H1 (cell line): Measurements from ENCODE around the gene EDN1. TPM values are rescaled to one million over a fixed set of nuclear protein-coding genes. Genes with fewer than 3 reads are reported as not detected.

Source experiments
- CTCF ChIA-PET: fragments of 300-600 bp; sonication (Branson Sonifier 250); formaldehyde crosslinking; loops from one replicate; lab custom pipeline; 2021; ENCODE audit not compliant: partially characterized antibody; lab: Charles Lee
- POLR2A ChIA-PET: fragments of 300-600 bp; sonication (Branson Sonifier 250); formaldehyde crosslinking; loops from one replicate; lab custom pipeline; 2021; ENCODE audit warnings: inconsistent platforms; ENCODE audit not compliant: partially characterized antibody; lab: Charles Lee
- DNase-seq, 2 experiments: peaks; one replicate each; pipeline versions ENCODE4 v3.0.0 to v3.0.0-alpha.2; 2010 to 2022; ENCODE audit warnings: low spot score in 2 of 2, low read depth in 1 of 2, mixed read lengths in 1 of 2
- FAIRE-seq: peaks from 2 replicates; lab custom pipeline; 2011; peaks lifted over from hg19 to GRCh38; lab: Jason Lieb, UNC
- H2AFZ ChIP-seq: 2 replicates; pipeline ENCODE4 v1.8.1; 2012; ENCODE audit warnings: low read length, inconsistent platforms
- H2AK5ac ChIP-seq: 2 replicates; pipeline ENCODE4 v1.6.1; 2013; ENCODE audit warnings: low read depth, low read length
- H2BK120ac ChIP-seq: replicated peaks from 2 replicates; pipeline ENCODE3; 2013; ENCODE audit warnings: low read depth, low read length, inconsistent platforms
- H2BK12ac ChIP-seq: 2 replicates; pipeline ENCODE4 v1.6.1; 2013; ENCODE audit warnings: low read depth, low read length
- H2BK15ac ChIP-seq: 2 replicates; pipeline ENCODE4 v1.6.1; 2013; ENCODE audit warnings: low read length
- H2BK20ac ChIP-seq: 2 replicates; pipeline ENCODE4 v1.6.1; 2013; ENCODE audit warnings: low read length
- H2BK5ac ChIP-seq: 2 replicates; pipeline ENCODE4 v1.6.1; 2013; ENCODE audit warnings: low read depth, low read length
- H3K14ac ChIP-seq: 2 replicates; pipeline ENCODE4 v1.6.1; 2013; ENCODE audit warnings: inconsistent platforms; ENCODE audit not compliant: insufficient read length
- H3K18ac ChIP-seq: 2 replicates; pipeline ENCODE4 v1.6.1; 2013; ENCODE audit warnings: low read length; ENCODE audit errors: extremely low read depth
- H3K23ac ChIP-seq: 2 replicates; pipeline ENCODE4 v1.6.1; 2013; ENCODE audit warnings: inconsistent platforms; ENCODE audit not compliant: insufficient read length
- H3K23me2 ChIP-seq: 2 replicates; pipeline ENCODE4 v1.6.1; 2013; ENCODE audit warnings: low read depth, low read length
- H3K27ac ChIP-seq: 2 replicates; pipeline ENCODE4 v1.6.1; 2011; ENCODE audit warnings: low read depth, low read length, inconsistent platforms
- H3K27me3 ChIP-seq, 4 experiments: replicated peaks in 1 of 4; 1 replicate in 1 of 4; 2 replicates in 3 of 4; pipeline versions ENCODE4 v1.6.1 to v1.8.1; 2011 to 2013; ENCODE audit warnings: low read length in 3 of 4, mild to moderate bottlenecking in 3 of 4, inconsistent platforms in 2 of 4, mixed read lengths in 2 of 4, moderate library complexity in 1 of 4; ENCODE audit not compliant: control insufficient read depth in 3 of 4, insufficient read depth in 3 of 4; ENCODE audit errors: extremely low read depth in 1 of 4
- H3K36me3 ChIP-seq, 4 experiments: 2 replicates each; pipeline versions ENCODE4 v1.6.1 to v1.8.1; 2011 to 2013; ENCODE audit warnings: mild to moderate bottlenecking in 4 of 4, low read length in 3 of 4, moderate library complexity in 2 of 4, control low read depth in 1 of 4, inconsistent platforms in 1 of 4; ENCODE audit not compliant: insufficient read depth in 4 of 4, control insufficient read depth in 2 of 4
- H3K4ac ChIP-seq: replicated peaks from 2 replicates; pipeline ENCODE3; 2013; ENCODE audit warnings: low read length, low read depth, mixed read lengths, inconsistent platforms; ENCODE audit not compliant: insufficient read length
- H3K4me1 ChIP-seq, 4 experiments: replicated peaks in 1 of 4; 1 replicate in 1 of 4; 2 replicates in 3 of 4; pipeline versions ENCODE4 v1.6.1 to v1.8.1; 2011 to 2013; ENCODE audit warnings: low read length in 3 of 4, inconsistent platforms in 2 of 4, mixed read lengths in 1 of 4; ENCODE audit not compliant: insufficient read depth in 4 of 4, control insufficient read depth in 3 of 4
- H3K4me2 ChIP-seq, 2 experiments: 2 replicates each; pipeline versions ENCODE4 v1.6.1 to v1.8.1; 2011 to 2013; ENCODE audit warnings: low read depth in 2 of 2, low read length in 2 of 2, control low read depth in 1 of 2, inconsistent platforms in 1 of 2, mild to moderate bottlenecking in 1 of 2; ENCODE audit not compliant: insufficient read depth in 1 of 2
- H3K4me3 ChIP-seq, 4 experiments: fragments of 200-600, 300-600 bp in 1 of 4; sonication (generic), shearing (Covaris generic), sonication (Bioruptor Twin) in 1 of 4; 2 replicates each; pipeline versions ENCODE4 v1.5.1 to v1.8.1; 2011 to 2016; ENCODE audit warnings: low read length in 4 of 4, low read depth in 3 of 4, control low read depth in 2 of 4, inconsistent platforms in 2 of 4, mild to moderate bottlenecking in 2 of 4, mixed read lengths in 1 of 4, moderate library complexity in 1 of 4; ENCODE audit not compliant: insufficient read depth in 2 of 4; ENCODE audit errors: extremely low read depth in 1 of 4
- H3K56ac ChIP-seq: replicated peaks from 2 replicates; pipeline ENCODE3; 2013; ENCODE audit warnings: low read depth, mild to moderate bottlenecking, mixed read lengths, low read length, inconsistent platforms; ENCODE audit not compliant: insufficient read length
- H3K79me1 ChIP-seq: 2 replicates; pipeline ENCODE4 v1.6.1; 2013; ENCODE audit warnings: low read depth, low read length, control low read depth
- H3K79me2 ChIP-seq, 2 experiments: 2 replicates each; pipeline versions ENCODE4 v1.6.1 to v1.8.1; 2012 to 2013; ENCODE audit warnings: low read length in 2 of 2, mild to moderate bottlenecking in 2 of 2, inconsistent platforms in 1 of 2; ENCODE audit not compliant: insufficient read depth in 2 of 2, control insufficient read depth in 1 of 2
- H3K9ac ChIP-seq, 4 experiments: replicated peaks in 1 of 4; 1 replicate in 1 of 4; 2 replicates in 3 of 4; pipeline versions ENCODE4 v1.6.1 to v1.8.1; 2011 to 2013; ENCODE audit warnings: low read depth in 3 of 4, low read length in 3 of 4, control low read depth in 2 of 4, mild to moderate bottlenecking in 2 of 4, moderate library complexity in 2 of 4, inconsistent platforms in 1 of 4; ENCODE audit errors: extremely low read depth in 1 of 4
- H3K9me3 ChIP-seq, 2 experiments: 2 replicates each; pipeline versions ENCODE4 v1.6.1 to v1.8.1; 2012 to 2013; ENCODE audit warnings: mild to moderate bottlenecking in 2 of 2, moderate library complexity in 2 of 2, control low read depth in 1 of 2, inconsistent platforms in 1 of 2, low read depth in 1 of 2, low read length in 1 of 2, mixed read lengths in 1 of 2; ENCODE audit not compliant: insufficient read depth in 2 of 2
- H4K20me1 ChIP-seq, 2 experiments: replicated peaks in 1 of 2; 2 replicates each; pipeline versions ENCODE3 to v1.8.1; 2011 to 2013; ENCODE audit warnings: inconsistent platforms in 2 of 2, low read length in 2 of 2, mild to moderate bottlenecking in 1 of 2; ENCODE audit not compliant: insufficient read depth in 2 of 2, control insufficient read depth in 1 of 2
- H4K5ac ChIP-seq: 2 replicates; pipeline ENCODE4 v1.6.1; 2013; ENCODE audit warnings: low read length, low read depth, mixed read lengths, inconsistent platforms; ENCODE audit not compliant: insufficient read length
- H4K8ac ChIP-seq: 2 replicates; pipeline ENCODE4 v1.8.0; 2013; ENCODE audit warnings: mild to moderate bottlenecking, moderate library complexity, low read length, inconsistent platforms; ENCODE audit not compliant: insufficient read depth; ENCODE audit errors: extremely low read depth
- H4K91ac ChIP-seq: replicated peaks from 2 replicates; pipeline ENCODE3; 2013; ENCODE audit warnings: low read length, mixed read lengths, inconsistent platforms; ENCODE audit not compliant: insufficient read length
- CBX8 ChIP-seq: fragments of 300-800, 300-1000 bp; sonication (generic); IDR thresholded peaks from 2 replicates; pipeline ENCODE4 v1.7.1; 2016; ENCODE audit warnings: low read depth, low read length, borderline replicate concordance
- RBBP5 ChIP-seq: IDR thresholded peaks from 2 replicates; pipeline ENCODE4 v1.7.1; 2012; ENCODE audit warnings: low read depth, mild to moderate bottlenecking, inconsistent platforms, low read length, moderate library complexity, borderline replicate concordance
- TCF12 ChIP-seq: IDR thresholded peaks from 2 replicates; pipeline ENCODE4 v1.6.1; 2011; ENCODE audit warnings: low read depth, mild to moderate bottlenecking, low read length
- TEAD4 ChIP-seq: IDR thresholded peaks from 2 replicates; pipeline ENCODE4 v1.6.1; 2012; ENCODE audit warnings: low read depth, low read length, inconsistent platforms, mixed read lengths
- WGBS, 2 experiments: shearing (Covaris generic) in 1 of 2; methylation state at CpG; one replicate each; pipeline versions ENCODE4 v1.1.6 to v1.1.7; 2013 to 2015; ENCODE audit warnings: low lambda C conversion rate in 2 of 2, mixed read lengths in 2 of 2, inconsistent platforms in 1 of 2, low coverage in 1 of 2, missing lambda C conversion rate in 1 of 2; ENCODE audit not compliant: insufficient replicate concordance in 2 of 2, insufficient coverage in 1 of 2, insufficient read length in 1 of 2; ENCODE audit errors: extremely low coverage in 1 of 2, missing lambda C conversion rate in 1 of 2; 5-methylcytosine and 5-hydroxymethylcytosine counted together
- polyA plus RNA-seq, 7 experiments: library from polyadenylated mRNA; depleted of rRNA in 3 of 7; stranded (reverse) in 5 of 7; unstranded in 2 of 7; fragments of >200 nt in 5 of 7; fragments of 200-250 nt in 2 of 7; gene quantifications; 1 replicate in 5 of 7; 2 replicates in 1 of 7; 4 replicates in 1 of 7; pipeline versions ENCODE4 v1.2.1 to v1.2.3, GENCODE V29; 2011 to 2013; ENCODE audit warnings: missing spikeins in 2 of 7, mixed read lengths in 2 of 7
- total RNA-seq: library from RNA; stranded (reverse); fragmentation: NEBNext Ultra II Directional; extraction: Animal tissue kit (Norgen Biotek cat#: 25700); gene quantifications from 2 replicates; pipeline ENCODE4 v1.2.1, GENCODE V29; 2021

EDN1 gene
- total and polyA plus RNA-seq, 2 of the 8 experiments (the other 6 are each of a cell fraction or from before 2014, with no cell fraction given): 0.23 to 1.1 TPM

DNA sequence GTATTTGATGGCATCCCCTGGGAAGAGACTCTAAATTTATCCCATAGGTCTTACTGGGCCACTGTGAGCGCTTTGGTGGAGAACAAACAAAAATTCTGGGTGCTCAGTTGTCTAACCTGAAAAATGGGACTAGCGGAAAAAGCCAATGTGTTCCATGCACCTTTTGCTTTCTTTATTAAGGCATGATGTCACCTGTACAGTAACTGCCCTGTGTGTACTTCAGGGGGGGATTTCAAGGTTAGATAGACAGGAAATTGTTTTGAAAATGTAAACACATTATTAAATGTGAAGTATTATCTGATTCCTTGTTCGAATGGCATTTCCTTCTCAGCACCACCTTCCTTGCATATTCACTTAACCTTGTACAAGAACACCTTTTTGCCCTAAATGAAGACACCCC is 1.2 kb upstream of the EDN1 start:
- ChIA-PET CTCF (interaction anchor here (0.6 to 6.8 kb wide), 45 partner anchors 10 to 713 kb away, joined by 3 to 103 read pairs (median 4); no protein-coding TSS in a partner anchor), POLR2A (no interaction called here)
- H3K27me3 ChIP-seq: peaks cover 0 to 10% (median 2%) of the 10 kb centered on the region in 4 experiments; a peak in 4 of 7 replicates
- TF ChIP-seq TEAD4 (no peak), CBX8 (no peak), RBBP5 (no peak), TCF12 (no peak)
- no peaks in the 10 kb centered on the region for H4K20me1 ChIP-seq
- no peak overlapping the region for H3K14ac ChIP-seq
- no peak overlapping the region for H2BK15ac ChIP-seq
- no peak overlapping the region for H2AFZ ChIP-seq
- no peak overlapping the region for H2BK12ac ChIP-seq
- H2BK120ac ChIP-seq: no peak overlapping the region
- no peak overlapping the region for H3K4me3 ChIP-seq
- H4K8ac ChIP-seq: no peak overlapping the region
- H3K9ac ChIP-seq: no peak overlapping the region
- H3K23me2 ChIP-seq: peaks cover 3% of the 10 kb centered on the region; the same call in 1 of the 2 replicates
- H4K91ac ChIP-seq: no peak overlapping the region
- no peak overlapping the region for H3K4ac ChIP-seq
- no peak for DNase-seq
- H3K36me3 ChIP-seq: no peaks in the 10 kb centered on the region
- H3K4me2 ChIP-seq: peak overlapping the region in 1 of 2 experiments; percentile 67; a peak in 1 of 4 replicates
- no peak overlapping the region for H4K5ac ChIP-seq
- no peak overlapping the region for H2BK20ac ChIP-seq
- H3K23ac ChIP-seq: no peak overlapping the region
- no peak overlapping the region for H3K56ac ChIP-seq
- no peaks in the 10 kb centered on the region for H3K79me1 ChIP-seq
- no peak for FAIRE-seq
- H2BK5ac ChIP-seq: no peak overlapping the region
- no peak overlapping the region for H3K27ac ChIP-seq
- 90% methylated on average over 3 of the region's 3 CpGs; no CpG with 5 or more reads in 1 of the 2 experiments for WGBS, 2 experiments
- H2AK5ac ChIP-seq: no peak overlapping the region
- H3K4me1 ChIP-seq: peaks cover 9 to 20% (median 11%) of the 10 kb centered on the region in 4 experiments
- H3K9me3 ChIP-seq: no peaks in the 10 kb centered on the region
- H3K18ac ChIP-seq: no peak overlapping the region
- no peaks in the 10 kb centered on the region for H3K79me2 ChIP-seq
